SJCRH30 (cell line): ENCODE data around the gene CEP72. TPM values are rescaled to one million over a fixed set of nuclear protein-coding genes. Genes with fewer than 3 reads are reported as not detected.
"Not testable (repeated sequence)": the region's sequence is repeated elsewhere in the genome, so short reads cannot be mapped to it uniquely, and the experiment has no call there.

Source experiments
- DNase-seq, 2 experiments: peaks; one replicate each; pipeline ENCODE4 v3.0.0-alpha.2; 2015 to 2020
- H3K27ac ChIP-seq: fragments of 250-450 bp; sonication (Bioruptor Pico); 2 replicates; pipeline ENCODE4 v1.5.1; 2020; ENCODE audit warnings: mild to moderate bottlenecking, moderate library complexity
- H3K27me3 ChIP-seq: fragments of 250-450 bp; sonication (Bioruptor Pico); 2 replicates; pipeline ENCODE4 v1.5.1; 2020; ENCODE audit warnings: mild to moderate bottlenecking, moderate library complexity
- H3K36me3 ChIP-seq: fragments of 250-450 bp; sonication (Bioruptor Pico); 2 replicates; pipeline ENCODE4 v1.5.1; 2020; ENCODE audit warnings: mild to moderate bottlenecking, moderate library complexity
- H3K4me1 ChIP-seq: fragments of 250-450 bp; sonication (Bioruptor Pico); 2 replicates; pipeline ENCODE4 v1.5.1; 2020; ENCODE audit warnings: mild to moderate bottlenecking, moderate library complexity
- H3K4me3 ChIP-seq: fragments of 250-450 bp; sonication (Bioruptor Pico); 2 replicates; pipeline ENCODE4 v1.5.1; 2020; ENCODE audit warnings: mild to moderate bottlenecking, moderate library complexity
- H3K9me3 ChIP-seq: fragments of 250-450 bp; sonication (Bioruptor Pico); replicated peaks from 2 replicates; pipeline ENCODE4 v1.5.1; 2020; ENCODE audit warnings: mild to moderate bottlenecking, moderate library complexity
- total RNA-seq: library from RNA; depleted of rRNA; stranded (reverse); fragments of >200 nt; shearing (Covaris generic); gene quantifications from 2 replicates; pipeline ENCODE4 v1.2.3, GENCODE V29; 2014; rRNA removed

The CEP72 gene
- total RNA-seq, 1 experiment from 2014 or later: 9.8 TPM

DNA sequence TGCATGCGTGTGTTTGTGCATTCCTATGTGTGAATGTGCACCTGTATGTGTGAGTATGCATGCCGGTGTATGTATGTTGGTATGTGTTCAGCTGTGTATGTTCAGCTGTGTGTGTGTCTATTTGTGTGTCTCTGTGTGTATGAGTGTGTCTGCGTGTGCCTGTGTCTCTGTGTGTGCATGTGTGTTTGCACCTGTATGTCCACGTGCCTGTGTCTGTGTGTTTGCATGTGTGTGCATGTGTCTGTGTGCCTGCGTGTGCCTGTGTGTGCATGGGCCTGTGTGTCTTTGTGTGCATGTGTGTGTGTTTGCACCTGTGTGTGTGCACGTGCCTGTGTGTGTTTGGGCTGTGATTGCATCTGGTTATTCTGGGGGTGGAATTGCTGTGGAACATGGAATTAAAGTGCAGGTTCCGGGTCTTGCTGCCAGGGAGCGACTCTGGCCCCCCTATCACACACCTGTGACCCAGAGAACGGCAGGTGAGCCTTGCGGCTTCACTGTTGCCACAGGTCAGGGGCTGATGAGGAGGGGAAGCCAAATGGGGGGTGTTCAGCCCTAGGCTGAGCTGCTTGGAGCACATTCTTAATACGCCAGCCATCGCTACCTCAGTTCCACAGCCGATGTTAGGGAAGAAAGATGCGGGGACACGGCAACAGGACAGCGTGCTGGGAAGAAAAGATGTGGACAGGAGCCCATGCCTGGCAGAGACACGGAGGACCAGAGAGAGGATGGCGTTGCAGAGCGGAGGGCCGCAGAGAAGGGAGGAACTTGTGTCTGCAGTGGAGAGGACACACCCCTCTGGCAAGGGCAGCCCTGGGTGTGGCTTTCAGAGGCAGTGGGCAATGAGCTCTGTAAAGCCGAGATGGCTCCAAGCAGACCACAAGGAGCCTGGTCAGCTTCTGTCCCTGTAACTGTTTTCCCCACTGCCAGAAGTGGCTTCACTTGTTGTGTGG, 84.9 kb downstream of the CEP72 start:
- H3K27ac ChIP-seq, H3K9me3 ChIP-seq, DNase-seq, H3K36me3 ChIP-seq, H3K27me3 ChIP-seq, H3K4me1 ChIP-seq, H3K4me3 ChIP-seq: not testable (repeated sequence)

Other genes with a start within 250 kb of the CEP72 start
- 10.2 and 10.4 TPM in 2 replicates for gene EXOC3, start 169.2 kb upstream of the CEP72 start, total RNA-seq
- gene SLC9A3, start 87.9 kb upstream of the CEP72 start, total RNA-seq: 2.4 and 2.5 TPM in 2 replicates
- gene TPPP, start 81.0 kb downstream of the CEP72 start, total RNA-seq: 0.03 and 0.04 TPM in 2 replicates
- 0.22 TPM in 1 of 2 replicates, not detected in the other for gene ZDHHC11B, start 172.4 kb downstream of the CEP72 start, total RNA-seq
- gene ZDHHC11, start 238.6 kb downstream of the CEP72 start, total RNA-seq: 0.94 and 2.1 TPM in 2 replicates